ENCODE data around the gene HIVEP3. TPM values are rescaled to one million over a fixed set of nuclear protein-coding genes. Genes with fewer than 3 reads are reported as not detected.

HIVEP3 gene
- total RNA-seq, 1 donor from 2014 or later = 0.37 TPM

DNA sequence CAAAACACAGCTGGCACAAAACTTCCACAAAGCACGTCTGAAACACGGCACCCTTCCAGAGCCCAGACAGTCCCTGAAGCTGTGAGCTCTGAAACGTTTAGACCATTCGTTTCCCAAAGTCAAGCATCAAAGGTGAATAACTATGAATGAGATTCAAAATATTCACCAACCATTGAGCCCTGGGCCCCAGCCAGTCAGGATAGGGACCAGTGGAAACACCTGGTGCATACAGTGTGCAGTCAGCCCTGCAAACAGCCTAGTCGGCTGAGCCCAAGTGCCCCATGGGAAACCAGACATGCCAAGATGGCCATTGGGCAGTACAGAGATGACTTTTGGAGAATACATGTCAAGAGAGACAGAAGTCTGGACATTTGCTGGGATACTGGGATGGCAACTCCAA lies 343.9 kb downstream of the HIVEP3 start:
- no peaks in the 10 kb centered on the region for H3K36me3 Mint-ChIP-seq
- H4K20me1 ChIP-seq (ENCODE audit: low read depth) = no peaks in the 10 kb centered on the region
- DNase-seq (ENCODE audit: low spot score) = no peak
- H3K4me1 ChIP-seq = no peaks in the 10 kb centered on the region
- H3K79me2 ChIP-seq (ENCODE audit: low read depth) = no peaks in the 10 kb centered on the region
- H3K4me1 Mint-ChIP-seq = no peaks in the 10 kb centered on the region
- H2AFZ ChIP-seq (replicated peaks) = peak overlapping the region; percentile 22
- H3K36me3 ChIP-seq = no peaks in the 10 kb centered on the region
- peaks cover 6% of the 10 kb centered on the region for H3K27me3 ChIP-seq
- H3K27ac ChIP-seq = no peak overlapping the region
- H3K4me2 ChIP-seq = no peak overlapping the region
- H3F3A ChIP-seq (ENCODE audit: low read depth) = no peaks in the 10 kb centered on the region
- TF ChIP-seq, protein P1, sequence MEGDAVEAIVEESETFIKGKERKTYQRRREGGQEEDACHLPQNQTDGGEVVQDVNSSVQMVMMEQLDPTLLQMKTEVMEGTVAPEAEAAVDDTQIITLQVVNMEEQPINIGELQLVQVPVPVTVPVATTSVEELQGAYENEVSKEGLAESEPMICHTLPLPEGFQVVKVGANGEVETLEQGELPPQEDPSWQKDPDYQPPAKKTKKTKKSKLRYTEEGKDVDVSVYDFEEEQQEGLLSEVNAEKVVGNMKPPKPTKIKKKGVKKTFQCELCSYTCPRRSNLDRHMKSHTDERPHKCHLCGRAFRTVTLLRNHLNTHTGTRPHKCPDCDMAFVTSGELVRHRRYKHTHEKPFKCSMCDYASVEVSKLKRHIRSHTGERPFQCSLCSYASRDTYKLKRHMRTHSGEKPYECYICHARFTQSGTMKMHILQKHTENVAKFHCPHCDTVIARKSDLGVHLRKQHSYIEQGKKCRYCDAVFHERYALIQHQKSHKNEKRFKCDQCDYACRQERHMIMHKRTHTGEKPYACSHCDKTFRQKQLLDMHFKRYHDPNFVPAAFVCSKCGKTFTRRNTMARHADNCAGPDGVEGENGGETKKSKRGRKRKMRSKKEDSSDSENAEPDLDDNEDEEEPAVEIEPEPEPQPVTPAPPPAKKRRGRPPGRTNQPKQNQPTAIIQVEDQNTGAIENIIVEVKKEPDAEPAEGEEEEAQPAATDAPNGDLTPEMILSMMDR (IDR thresholded peaks at IDR 0.05) = no peak
- TF ChIP-seq EZH2 (IDR thresholded peaks at IDR 0.05) (no peak), EZH2phosphoT487 (IDR thresholded peaks at IDR 0.05) (no peak)
- no peaks in the 10 kb centered on the region for H3K9me3 Mint-ChIP-seq
- H3K27me3 Mint-ChIP-seq (ENCODE audit: insufficient read depth, low read depth) = peaks cover 6% of the 10 kb centered on the region
- no peak overlapping the region for H3K9ac ChIP-seq
- no peak overlapping the region for H3K4me3 ChIP-seq
- H3K27ac Mint-ChIP-seq = no peak overlapping the region
- no peak overlapping the region for H3K4me3 Mint-ChIP-seq
- no peaks in the 10 kb centered on the region for H3K9me3 ChIP-seq (ENCODE audit: low read depth)

DNA sequence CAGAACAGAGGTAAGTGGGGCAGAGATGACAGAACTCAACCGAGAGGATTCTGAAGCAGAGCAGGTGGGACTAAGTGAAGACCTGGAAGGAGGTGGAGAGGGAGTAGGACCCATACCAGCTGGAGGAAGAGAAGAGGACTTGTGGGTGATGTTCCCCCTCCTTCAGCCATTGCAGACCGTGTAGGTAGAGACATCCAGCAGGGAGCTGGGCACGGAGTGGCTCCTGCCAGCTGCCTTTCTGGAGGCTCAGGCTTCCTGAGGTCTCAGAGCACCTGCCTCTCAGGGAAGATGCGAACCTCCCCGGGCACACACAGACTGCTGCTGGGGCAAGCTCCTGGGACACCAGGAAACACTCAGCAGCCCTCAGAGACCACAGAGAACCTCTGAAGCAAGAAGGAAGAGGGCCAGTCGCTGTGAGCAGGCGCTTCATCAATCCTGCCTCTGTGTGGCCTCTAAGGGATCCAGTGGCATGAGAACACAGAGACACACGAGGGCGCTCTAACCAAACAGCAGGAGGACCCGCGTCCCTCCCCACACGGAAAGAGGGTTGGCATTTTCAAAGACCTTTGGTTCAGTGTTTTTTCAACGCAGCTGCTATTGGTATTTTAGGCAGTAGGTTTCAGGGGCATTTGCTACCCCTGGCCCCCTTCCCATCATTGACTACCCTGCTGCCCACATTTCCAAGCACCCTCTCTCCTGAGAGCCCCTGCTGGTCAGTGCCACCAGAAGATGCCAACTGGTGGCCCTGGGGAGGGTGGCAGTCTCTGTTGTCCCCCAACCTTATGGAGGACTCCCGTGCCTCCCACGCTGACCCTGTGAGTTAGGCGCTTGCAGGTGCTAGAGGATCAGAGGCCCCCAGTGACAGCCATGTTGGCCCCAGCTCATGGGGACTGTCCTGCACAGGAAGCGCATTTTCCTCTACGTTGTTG lies 344.7 kb downstream of the HIVEP3 start:
- Mint-ChIP-seq H3K4me1 (no peaks in the 10 kb centered on the region), H3K4me3 (no peak overlapping the region), H3K9me3 (no peaks in the 10 kb centered on the region), H3K36me3 (no peaks in the 10 kb centered on the region), H3K27ac (no peak overlapping the region), H3K27me3 (ENCODE audit: insufficient read depth, low read depth) (peaks cover 6% of the 10 kb centered on the region)
- peak overlapping the region; percentile 38 for H2AFZ ChIP-seq (replicated peaks)
- H3K4me2 ChIP-seq = no peak overlapping the region
- H3K27ac ChIP-seq = no peak overlapping the region
- no peak overlapping the region for H3K4me3 ChIP-seq
- no peaks in the 10 kb centered on the region for H3K36me3 ChIP-seq
- H3K4me1 ChIP-seq = no peaks in the 10 kb centered on the region
- H3K9me3 ChIP-seq (ENCODE audit: low read depth) = no peaks in the 10 kb centered on the region
- no peaks in the 10 kb centered on the region for H4K20me1 ChIP-seq (ENCODE audit: low read depth)
- H3F3A ChIP-seq (ENCODE audit: low read depth) = no peaks in the 10 kb centered on the region
- H3K9ac ChIP-seq = no peak overlapping the region
- DNase-seq (ENCODE audit: low spot score) = peak; percentile 89
- H3K79me2 ChIP-seq (ENCODE audit: low read depth) = no peaks in the 10 kb centered on the region
- H3K27me3 ChIP-seq = peaks cover 6% of the 10 kb centered on the region
- TF ChIP-seq EZH2 (IDR thresholded peaks at IDR 0.05) = no peak
- TF ChIP-seq, protein P1 (IDR thresholded peaks at IDR 0.05) = peak; percentile 95
- no peak for TF ChIP-seq EZH2phosphoT487 (IDR thresholded peaks at IDR 0.05)

DNA sequence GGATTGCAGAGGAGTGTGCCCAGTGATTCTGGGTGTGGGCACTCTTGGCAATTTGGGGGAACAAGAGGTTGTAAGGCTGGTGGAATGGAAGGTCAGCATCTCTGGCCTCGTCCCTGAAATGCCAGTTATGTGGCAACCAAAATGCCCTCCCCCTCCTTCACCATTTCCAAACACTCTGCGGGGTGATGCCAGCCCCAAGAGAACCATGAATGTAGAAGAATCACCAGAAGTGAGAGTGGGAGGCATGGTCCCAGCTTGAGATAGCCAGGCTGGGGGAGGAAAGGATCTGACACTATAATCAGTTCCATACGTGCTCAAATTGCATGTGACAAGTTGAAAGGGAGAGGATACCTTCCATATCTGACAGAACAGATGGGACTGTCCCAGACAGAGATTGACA lies 345.5 kb downstream of the HIVEP3 start:
- no peak overlapping the region for H3K27ac Mint-ChIP-seq
- no peaks in the 10 kb centered on the region for H4K20me1 ChIP-seq (ENCODE audit: low read depth)
- H3K4me3 Mint-ChIP-seq = no peak overlapping the region

More for the DNA sequence above, 345.5 kb downstream of the HIVEP3 start:
- no peak overlapping the region for H3K4me3 ChIP-seq
- H3K9me3 ChIP-seq (ENCODE audit: low read depth) = no peaks in the 10 kb centered on the region
- Mint-ChIP-seq H3K27me3 (ENCODE audit: insufficient read depth, low read depth) (peaks cover 6% of the 10 kb centered on the region), H3K9me3 (no peaks in the 10 kb centered on the region), H3K4me1 (no peaks in the 10 kb centered on the region), H3K36me3 (no peaks in the 10 kb centered on the region)
- no peaks in the 10 kb centered on the region for H3F3A ChIP-seq (ENCODE audit: low read depth)
- peaks cover 6% of the 10 kb centered on the region for H3K27me3 ChIP-seq
- no peaks in the 10 kb centered on the region for H3K36me3 ChIP-seq
- H3K9ac ChIP-seq = no peak overlapping the region
- no peak overlapping the region for H3K27ac ChIP-seq
- DNase-seq (ENCODE audit: low spot score) = no peak
- H2AFZ ChIP-seq (replicated peaks) = no peak overlapping the region
- H3K4me2 ChIP-seq = no peak overlapping the region
- TF ChIP-seq EZH2phosphoT487 (IDR thresholded peaks at IDR 0.05) = no peak
- no peak for TF ChIP-seq EZH2 (IDR thresholded peaks at IDR 0.05)
- TF ChIP-seq, protein P1 (IDR thresholded peaks at IDR 0.05) = no peak
- no peaks in the 10 kb centered on the region for H3K4me1 ChIP-seq
- H3K79me2 ChIP-seq (ENCODE audit: low read depth) = no peaks in the 10 kb centered on the region
